DLD1 (cell line): ENCODE measurements around the gene DOCK8.
"Not testable (repeated sequence)": the region's sequence is repeated elsewhere in the genome, so short reads cannot be mapped to it uniquely, and the experiment has no call there.

ENCODE experiments used
- in situ Hi-C: cut with HindIII; loops from 2 replicates; pipeline ENCODE4 v1.10.0; 2017; ENCODE audit warnings: low sequenced_read_pairs

The DOCK8 gene

GRCh38 chr9:224582-225520 is 10.2 kb downstream of the DOCK8 start:
- in situ Hi-C loops, result no loop called here

- in situ Hi-C loops, result no loop called here
These were observed 13.2 kb downstream of the DOCK8 start for GRCh38 chr9:227860-228259.

GRCh38 chr9:228929-229695 is 14.4 kb downstream of the DOCK8 start:
- in situ Hi-C loops, result no loop called here

GRCh38 chr9:231625-232024 is 17.0 kb downstream of the DOCK8 start:
- in situ Hi-C loops, result not testable (repeated sequence)

GRCh38 chr9:233708-234107 is 19.0 kb downstream of the DOCK8 start:
- in situ Hi-C loops, result not testable (repeated sequence)

GRCh38 chr9:237141-237857 is 22.6 kb downstream of the DOCK8 start:
- in situ Hi-C loops, result no loop called here

GRCh38 chr9:237858-238345 is 23.2 kb downstream of the DOCK8 start:
- in situ Hi-C loops, result no loop called here

GRCh38 chr9:242461-243080 is 27.9 kb downstream of the DOCK8 start:
- in situ Hi-C loops, result no loop called here

- in situ Hi-C loops, result no loop called here
These were observed 33.8 kb downstream of the DOCK8 start for GRCh38 chr9:248278-248961.

- in situ Hi-C loops, result no loop called here
These were observed 34.4 kb downstream of the DOCK8 start for GRCh38 chr9:249025-249424.

GRCh38 chr9:250039-250438 is 35.4 kb downstream of the DOCK8 start:
- in situ Hi-C loops, result no loop called here

- in situ Hi-C loops, result no loop called here
These were observed 36.0 kb downstream of the DOCK8 start for GRCh38 chr9:250625-251024.

GRCh38 chr9:251398-251797 is 36.7 kb downstream of the DOCK8 start:
- in situ Hi-C loops, result no loop called here

GRCh38 chr9:253539-253938 is 38.9 kb downstream of the DOCK8 start:
- in situ Hi-C loops, result no loop called here

GRCh38 chr9:254516-254915 is 39.9 kb downstream of the DOCK8 start:
- in situ Hi-C loops, result no loop called here

GRCh38 chr9:257957-258356 is 43.3 kb downstream of the DOCK8 start:
- in situ Hi-C loops, result no loop called here

GRCh38 chr9:259405-260404 is 45.0 kb downstream of the DOCK8 start:
- in situ Hi-C loops, result no loop called here

- in situ Hi-C loops, result no loop called here
These were observed 49.6 kb downstream of the DOCK8 start for GRCh38 chr9:264231-264630.
